Liver (tissue), 9 donors: ENCODE results near the gene SERPINE1. TPM values are rescaled to one million over a fixed set of nuclear protein-coding genes. Genes with fewer than 3 reads are reported as not detected.

Experiments used
- DNase-seq: peaks from one replicate; pipeline ENCODE4 v3.0.0-alpha.2; 2017; ENCODE audit warnings: low spot score
- H3K27ac ChIP-seq, 2 donors: one replicate each; pipeline ENCODE4 v1.7.0; 2013; ENCODE audit warnings: inconsistent platforms in 2 of 2, low read length in 2 of 2, control low read depth in 1 of 2, low read depth in 1 of 2, mild to moderate bottlenecking in 1 of 2
- H3K27me3 ChIP-seq, 4 donors: one replicate each; pipeline versions ENCODE4 v1.6.1 to v1.7.0; 2013; ENCODE audit warnings: low read length in 3 of 4, inconsistent platforms in 1 of 4, mild to moderate bottlenecking in 1 of 4, moderate library complexity in 1 of 4; ENCODE audit not compliant: control insufficient read depth in 4 of 4, insufficient read depth in 4 of 4
- H3K36me3 ChIP-seq, 4 donors: one replicate each; pipeline versions ENCODE4 v1.6.1 to v1.7.0; 2013; ENCODE audit warnings: low read length in 3 of 4, mild to moderate bottlenecking in 3 of 4, low read depth in 1 of 4, moderate library complexity in 1 of 4; ENCODE audit not compliant: control insufficient read depth in 4 of 4, insufficient read depth in 3 of 4
- H3K4me1 ChIP-seq, 4 donors: one replicate each; pipeline versions ENCODE4 v1.6.1 to v1.7.0; 2013; ENCODE audit warnings: low read length in 3 of 4, mild to moderate bottlenecking in 3 of 4, moderate library complexity in 1 of 4; ENCODE audit not compliant: control insufficient read depth in 4 of 4, insufficient read depth in 4 of 4
- H3K4me3 ChIP-seq, 3 donors: one replicate each; pipeline versions ENCODE4 v1.6.1 to v1.7.0; 2013; ENCODE audit warnings: low read length in 3 of 3, control low read depth in 1 of 3, low read depth in 1 of 3, mild to moderate bottlenecking in 1 of 3
- H3K9ac ChIP-seq, 2 donors: one replicate each; pipeline ENCODE4 v1.7.0; 2013; ENCODE audit warnings: low read length in 2 of 2, mild to moderate bottlenecking in 2 of 2, moderate library complexity in 2 of 2, control low read depth in 1 of 2, low read depth in 1 of 2
- H3K9me3 ChIP-seq, 4 donors: one replicate each; pipeline versions ENCODE4 v1.6.1 to v1.7.0; 2013; ENCODE audit warnings: low read length in 3 of 4; ENCODE audit not compliant: control insufficient read depth in 4 of 4
- EGR1 ChIP-seq, 2 donors: IDR thresholded peaks; 2 replicates each; pipeline ENCODE4 v1.6.1; 2016 to 2018; ENCODE audit warnings: antibody characterized with exemption in 2 of 2, low read depth in 2 of 2
- FOXA1 ChIP-seq: IDR thresholded peaks from 2 replicates; pipeline ENCODE4 v1.6.1; 2016; ENCODE audit warnings: antibody characterized with exemption
- FOXA2 ChIP-seq: IDR thresholded peaks from 2 replicates; pipeline ENCODE4 v1.6.1; 2016; ENCODE audit warnings: antibody characterized with exemption
- GABPA ChIP-seq, 2 donors: IDR thresholded peaks in 1 of 2; conservative IDR thresholded peaks in 1 of 2; 2 replicates each; pipeline ENCODE4 v1.6.1; 2016; ENCODE audit warnings: antibody characterized with exemption in 2 of 2, mild to moderate bottlenecking in 1 of 2, moderate library complexity in 1 of 2
- HNF4G ChIP-seq: IDR thresholded peaks from 2 replicates; pipeline ENCODE4 v1.6.1; 2016; ENCODE audit warnings: antibody characterized with exemption
- JUND ChIP-seq, 2 donors: IDR thresholded peaks; 2 replicates each; pipeline ENCODE4 v1.6.1; 2016; ENCODE audit warnings: antibody characterized with exemption in 2 of 2
- RAD21 ChIP-seq, 2 donors: IDR thresholded peaks; 2 replicates each; pipeline ENCODE4 v1.6.1; 2016; ENCODE audit warnings: antibody characterized with exemption in 2 of 2, mild to moderate bottlenecking in 2 of 2
- RXRA ChIP-seq, 2 donors: IDR thresholded peaks; 2 replicates each; pipeline ENCODE4 v1.6.1; 2017 to 2018; ENCODE audit warnings: antibody characterized with exemption in 2 of 2, mild to moderate bottlenecking in 1 of 2
- TAF1 ChIP-seq: conservative IDR thresholded peaks from 2 replicates; pipeline ENCODE4 v1.6.1; 2016; ENCODE audit warnings: antibody characterized with exemption, mild to moderate bottlenecking
- YY1 ChIP-seq: IDR thresholded peaks from 2 replicates; pipeline ENCODE4 v1.6.1; 2016; ENCODE audit warnings: antibody characterized with exemption, mild to moderate bottlenecking
- WGBS: extraction: QIAGEN DNeasy Blood & Tissue Kit; methylation state at CpG from one replicate; pipeline ENCODE4 v1.1.7; 2013; 5-methylcytosine and 5-hydroxymethylcytosine counted together
- polyA plus RNA-seq, 2 donors: library from polyadenylated mRNA; stranded (reverse) in 1 of 2; unstranded in 1 of 2; fragments of 200-250 nt in 1 of 2; fragments of >200 nt in 1 of 2; fragmentation: Nextera tagmentation in 1 of 2; extraction: Ambion mirVana in 1 of 2; gene quantifications; one replicate each; pipeline versions ENCODE4 v1.2.1 to v1.2.3, GENCODE V29; 2013 to 2015
- total RNA-seq, 2 donors: library from RNA; depleted of rRNA; stranded (reverse); fragments of >200 nt; gene quantifications; one replicate each; pipeline ENCODE4 v1.2.3, GENCODE V29; 2014
- TF ChIP-seq, protein P1 (sequence below): IDR thresholded peaks from 2 replicates; pipeline ENCODE4 v1.6.1; 2016; ENCODE audit warnings: antibody characterized with exemption, mild to moderate bottlenecking
- TF ChIP-seq, protein P2 (sequence below): fragments of 150-350 bp; IDR thresholded peaks from 2 replicates; pipeline ENCODE4 v1.5.1; 2017; ENCODE audit warnings: improper control_type of control experiment, low read depth, low read length; ENCODE audit not compliant: missing input control
- TF ChIP-seq, protein P3 (sequence below): IDR thresholded peaks from 2 replicates; pipeline ENCODE4 v1.6.1; 2016; ENCODE audit warnings: antibody characterized with exemption
- TF ChIP-seq, protein P4 (sequence below): IDR thresholded peaks from 2 replicates; pipeline ENCODE4 v1.6.1; 2016; ENCODE audit warnings: antibody characterized with exemption
- donor health status: healthy.
- donor health status: healthy.
- donor health status: healthy.
- donor health status: healthy.
- donor health status: healthy.

The SERPINE1 gene
- total and polyA plus RNA-seq, 4 donors, result 0.93 to 18.6 (median 8.0) TPM

DNA sequence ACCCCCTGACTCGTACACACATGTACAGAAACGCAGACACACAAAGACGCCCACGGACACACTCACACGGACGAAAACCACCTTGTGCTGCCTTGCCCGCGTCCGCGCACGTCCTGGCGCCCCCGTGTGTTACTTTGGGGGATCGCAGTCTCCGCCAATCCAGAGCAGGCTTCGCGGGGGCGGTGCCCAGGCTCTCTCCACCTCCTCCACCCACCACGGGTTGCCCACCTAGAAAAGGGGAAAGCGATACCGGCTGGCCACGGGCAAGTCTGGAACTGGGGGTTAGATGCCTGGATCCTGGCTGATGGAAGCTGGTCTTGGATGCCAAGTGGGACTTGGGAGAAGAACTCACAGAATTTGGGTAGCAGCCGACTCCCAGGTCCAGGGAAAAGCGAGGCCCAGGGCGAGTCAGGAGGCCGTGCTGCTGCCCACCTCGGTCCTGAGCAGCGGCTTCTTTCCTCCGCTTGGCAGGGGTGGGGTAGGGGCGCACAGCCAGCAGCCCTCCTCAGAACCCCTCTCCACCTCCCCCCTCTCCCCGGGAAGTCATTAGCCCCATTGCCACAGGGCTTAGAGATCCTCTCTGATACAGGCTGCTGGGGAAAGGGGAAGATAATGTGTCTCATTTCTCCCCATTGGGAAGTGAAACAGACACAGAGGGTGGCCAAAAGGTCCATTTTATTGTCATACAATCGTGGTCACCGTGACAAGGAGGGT, 43.1 kb downstream of the SERPINE1 start:
- WGBS, result 2% methylated on average over 33 of the region's 33 CpGs
- Histone ChIP-seq H3K9ac (no peak overlapping the region), H3K4me1 (peaks cover 13 to 41% (median 17%) of the 10 kb centered on the region in 4 donors), H3K27ac (no peak overlapping the region), H3K27me3 (peaks cover 8 to 23% (median 18%) of the 10 kb centered on the region in 4 donors), H3K36me3 (no peaks in the 10 kb centered on the region), H3K4me3 (no peak overlapping the region), H3K9me3 (no peaks in the 10 kb centered on the region)
- peak; percentile 68 to 79 for TF ChIP-seq RAD21 (IDR thresholded peaks at IDR 0.05)
- TF ChIP-seq EGR1 (IDR thresholded peaks at IDR 0.05; ENCODE audit: low read depth in 2 of 2), result peak; percentile 84 to 86
- TF ChIP-seq, protein P1, sequence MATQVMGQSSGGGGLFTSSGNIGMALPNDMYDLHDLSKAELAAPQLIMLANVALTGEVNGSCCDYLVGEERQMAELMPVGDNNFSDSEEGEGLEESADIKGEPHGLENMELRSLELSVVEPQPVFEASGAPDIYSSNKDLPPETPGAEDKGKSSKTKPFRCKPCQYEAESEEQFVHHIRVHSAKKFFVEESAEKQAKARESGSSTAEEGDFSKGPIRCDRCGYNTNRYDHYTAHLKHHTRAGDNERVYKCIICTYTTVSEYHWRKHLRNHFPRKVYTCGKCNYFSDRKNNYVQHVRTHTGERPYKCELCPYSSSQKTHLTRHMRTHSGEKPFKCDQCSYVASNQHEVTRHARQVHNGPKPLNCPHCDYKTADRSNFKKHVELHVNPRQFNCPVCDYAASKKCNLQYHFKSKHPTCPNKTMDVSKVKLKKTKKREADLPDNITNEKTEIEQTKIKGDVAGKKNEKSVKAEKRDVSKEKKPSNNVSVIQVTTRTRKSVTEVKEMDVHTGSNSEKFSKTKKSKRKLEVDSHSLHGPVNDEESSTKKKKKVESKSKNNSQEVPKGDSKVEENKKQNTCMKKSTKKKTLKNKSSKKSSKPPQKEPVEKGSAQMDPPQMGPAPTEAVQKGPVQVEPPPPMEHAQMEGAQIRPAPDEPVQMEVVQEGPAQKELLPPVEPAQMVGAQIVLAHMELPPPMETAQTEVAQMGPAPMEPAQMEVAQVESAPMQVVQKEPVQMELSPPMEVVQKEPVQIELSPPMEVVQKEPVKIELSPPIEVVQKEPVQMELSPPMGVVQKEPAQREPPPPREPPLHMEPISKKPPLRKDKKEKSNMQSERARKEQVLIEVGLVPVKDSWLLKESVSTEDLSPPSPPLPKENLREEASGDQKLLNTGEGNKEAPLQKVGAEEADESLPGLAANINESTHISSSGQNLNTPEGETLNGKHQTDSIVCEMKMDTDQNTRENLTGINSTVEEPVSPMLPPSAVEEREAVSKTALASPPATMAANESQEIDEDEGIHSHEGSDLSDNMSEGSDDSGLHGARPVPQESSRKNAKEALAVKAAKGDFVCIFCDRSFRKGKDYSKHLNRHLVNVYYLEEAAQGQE, result no peak
- TF ChIP-seq, protein P2, sequence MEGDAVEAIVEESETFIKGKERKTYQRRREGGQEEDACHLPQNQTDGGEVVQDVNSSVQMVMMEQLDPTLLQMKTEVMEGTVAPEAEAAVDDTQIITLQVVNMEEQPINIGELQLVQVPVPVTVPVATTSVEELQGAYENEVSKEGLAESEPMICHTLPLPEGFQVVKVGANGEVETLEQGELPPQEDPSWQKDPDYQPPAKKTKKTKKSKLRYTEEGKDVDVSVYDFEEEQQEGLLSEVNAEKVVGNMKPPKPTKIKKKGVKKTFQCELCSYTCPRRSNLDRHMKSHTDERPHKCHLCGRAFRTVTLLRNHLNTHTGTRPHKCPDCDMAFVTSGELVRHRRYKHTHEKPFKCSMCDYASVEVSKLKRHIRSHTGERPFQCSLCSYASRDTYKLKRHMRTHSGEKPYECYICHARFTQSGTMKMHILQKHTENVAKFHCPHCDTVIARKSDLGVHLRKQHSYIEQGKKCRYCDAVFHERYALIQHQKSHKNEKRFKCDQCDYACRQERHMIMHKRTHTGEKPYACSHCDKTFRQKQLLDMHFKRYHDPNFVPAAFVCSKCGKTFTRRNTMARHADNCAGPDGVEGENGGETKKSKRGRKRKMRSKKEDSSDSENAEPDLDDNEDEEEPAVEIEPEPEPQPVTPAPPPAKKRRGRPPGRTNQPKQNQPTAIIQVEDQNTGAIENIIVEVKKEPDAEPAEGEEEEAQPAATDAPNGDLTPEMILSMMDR, result peak; percentile 76
- no peak for TF ChIP-seq HNF4G
- DNase-seq, result peak; percentile 85

DNA sequence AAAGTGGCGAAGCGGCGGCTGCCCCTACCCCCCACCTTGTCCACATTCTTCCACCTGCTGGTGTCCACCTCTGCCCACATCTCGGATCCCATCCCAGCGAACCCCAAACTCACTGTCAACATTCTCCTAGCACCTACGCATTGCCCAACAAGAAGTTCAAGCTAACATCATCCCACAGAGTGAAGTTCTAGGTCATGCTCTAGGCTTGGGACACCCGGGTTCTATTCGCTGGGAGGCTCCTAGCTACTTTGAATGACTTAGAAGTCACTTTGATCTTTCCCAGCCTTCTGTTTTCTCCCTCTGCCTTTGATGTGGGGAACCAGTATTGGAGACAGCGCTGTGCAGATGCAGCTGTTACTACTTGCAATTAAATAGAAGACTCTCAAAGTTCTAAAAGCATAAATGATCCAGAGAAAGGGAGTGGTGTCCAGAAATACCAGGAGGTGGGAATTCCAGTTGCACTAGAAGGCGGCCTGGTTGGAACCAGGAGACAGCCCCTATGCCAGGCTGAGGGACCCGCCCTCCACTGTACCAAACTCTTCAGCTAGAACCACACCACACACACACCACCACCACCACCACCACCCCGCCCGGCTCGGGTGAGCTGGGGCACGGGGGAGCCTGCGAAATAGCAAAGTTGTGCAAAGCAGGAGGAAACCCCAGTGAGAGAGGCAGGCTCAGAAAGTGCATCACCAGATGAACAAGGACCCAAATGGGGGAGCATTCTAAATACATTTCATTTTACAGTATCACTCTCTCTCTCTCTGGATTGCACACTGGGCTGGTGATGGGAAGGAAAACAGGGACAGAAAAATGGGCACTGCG, 43.9 kb downstream of the SERPINE1 start:
- no peak overlapping the region for H3K9ac ChIP-seq
- H3K4me3 ChIP-seq, result no peak overlapping the region
- 7% methylated on average over 17 of the region's 17 CpGs for WGBS
- H3K27me3 ChIP-seq, result peaks cover 6 to 22% (median 18%) of the 10 kb centered on the region in 4 donors
- H3K27ac ChIP-seq, result no peak overlapping the region
- H3K36me3 ChIP-seq, result no peaks in the 10 kb centered on the region
- no peaks in the 10 kb centered on the region for H3K9me3 ChIP-seq
- no peak for TF ChIP-seq RXRA (IDR thresholded peaks at IDR 0.05)
- TF ChIP-seq, protein P2, result no peak
- no peak for TF ChIP-seq FOXA2
- TF ChIP-seq, protein P3, sequence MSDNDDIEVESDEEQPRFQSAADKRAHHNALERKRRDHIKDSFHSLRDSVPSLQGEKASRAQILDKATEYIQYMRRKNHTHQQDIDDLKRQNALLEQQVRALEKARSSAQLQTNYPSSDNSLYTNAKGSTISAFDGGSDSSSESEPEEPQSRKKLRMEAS, result no peak
- no peak for TF ChIP-seq TAF1
- TF ChIP-seq RAD21 (IDR thresholded peaks at IDR 0.05), result no peak
- TF ChIP-seq FOXA1, result no peak
- no peak for TF ChIP-seq JUND (IDR thresholded peaks at IDR 0.05)
- TF ChIP-seq, protein P4, sequence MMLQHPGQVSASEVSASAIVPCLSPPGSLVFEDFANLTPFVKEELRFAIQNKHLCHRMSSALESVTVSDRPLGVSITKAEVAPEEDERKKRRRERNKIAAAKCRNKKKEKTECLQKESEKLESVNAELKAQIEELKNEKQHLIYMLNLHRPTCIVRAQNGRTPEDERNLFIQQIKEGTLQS, result no peak
- no peak for TF ChIP-seq GABPA (IDR thresholded peaks at IDR 0.05 in 1 of 2, conservative IDR thresholded peaks at IDR 0.05 in 1 of 2)
- TF ChIP-seq HNF4G, result no peak
- TF ChIP-seq YY1, result no peak
- no peak for DNase-seq
- H3K4me1 ChIP-seq, result peaks cover 8 to 33% (median 16%) of the 10 kb centered on the region in 4 donors
